GM19397 (cell line): Measurements from ENCODE around the gene HDAC10.
A peak's percentile ranks its signal among the peaks of the same experiment; 100 is the strongest.

ENCODE experiments used
- ATAC-seq: cut with Tn5 transposase; IDR thresholded peaks from one replicate; pipeline ENCODE4 v1.9.1; 2021; ENCODE audit warnings: mild to moderate bottlenecking, moderate library complexity; ENCODE audit not compliant: unreplicated experiment

The HDAC10 gene

GRCh38 chr22:50244420-50245213 lies 6.4 kb downstream of the HDAC10 start, which contains the start of gene TUBGCP6:
Gene TUBGCP6 (minus strand): TSS chr22:50245023. CDS start chr22:50244459, 564 bp downstream.
- ATAC-seq: peak; percentile 67

GRCh38 chr22:50243685-50244419 lies 7.2 kb downstream of the HDAC10 start:
- ATAC-seq: no peak

- no peak for ATAC-seq
Measured at GRCh38 chr22:50242406-50242949, 8.6 kb downstream of the HDAC10 start.

- ATAC-seq: no peak
Measured at GRCh38 chr22:50238755-50239154, 12.3 kb downstream of the HDAC10 start.

GRCh38 chr22:50236731-50237409 lies 14.2 kb downstream of the HDAC10 start:
- ATAC-seq: no peak

- no peak for ATAC-seq
Measured at GRCh38 chr22:50233223-50233622, 17.8 kb downstream of the HDAC10 start.

GRCh38 chr22:50232481-50233151 lies 18.4 kb downstream of the HDAC10 start:
- no peak for ATAC-seq

GRCh38 chr22:50229370-50229769 lies 21.7 kb downstream of the HDAC10 start:
- no peak for ATAC-seq

- ATAC-seq: no peak
Measured at GRCh38 chr22:50228366-50228765, 22.7 kb downstream of the HDAC10 start.

GRCh38 chr22:50227579-50228215 lies 23.4 kb downstream of the HDAC10 start:
- no peak for ATAC-seq

- ATAC-seq: no peak
Measured at GRCh38 chr22:50226875-50227165, 24.2 kb downstream of the HDAC10 start.

GRCh38 chr22:50226063-50226874 lies 24.8 kb downstream of the HDAC10 start:
- ATAC-seq: no peak

GRCh38 chr22:50225200-50225969 lies 25.7 kb downstream of the HDAC10 start:
- ATAC-seq: no peak

GRCh38 chr22:50224071-50224470 lies 27.0 kb downstream of the HDAC10 start:
- ATAC-seq: no peak

- no peak for ATAC-seq
Measured at GRCh38 chr22:50222508-50222907, 28.6 kb downstream of the HDAC10 start.

GRCh38 chr22:50221410-50222300 lies 29.4 kb downstream of the HDAC10 start:
- ATAC-seq: no peak

- no peak for ATAC-seq
Measured at GRCh38 chr22:50220603-50221409, 30.3 kb downstream of the HDAC10 start.
